HG03139 (cell line): ENCODE data around the gene HHIPL1.

Source experiments
- ATAC-seq: cut with Tn5 transposase; IDR thresholded peaks from one replicate; pipeline ENCODE4 v1.9.1; 2021; ENCODE audit not compliant: unreplicated experiment

The HHIPL1 gene

GRCh38 chr14:99686557-99687283 lies 41.8 kb downstream of the HHIPL1 start:
- no peak for ATAC-seq

GRCh38 chr14:99687284-99688209 lies 42.6 kb downstream of the HHIPL1 start:
- ATAC-seq = no peak

- ATAC-seq = no peak
Measured at GRCh38 chr14:99688210-99688581, 43.3 kb downstream of the HHIPL1 start.

GRCh38 chr14:99688629-99689028 lies 43.7 kb downstream of the HHIPL1 start:
- no peak for ATAC-seq

GRCh38 chr14:99689266-99690236 lies 44.6 kb downstream of the HHIPL1 start:
- no peak for ATAC-seq

- no peak for ATAC-seq
Measured at GRCh38 chr14:99690636-99691035, 45.7 kb downstream of the HHIPL1 start.

- ATAC-seq = no peak
Measured at GRCh38 chr14:99691111-99691885, 46.4 kb downstream of the HHIPL1 start.

GRCh38 chr14:99693918-99694317 lies 49.0 kb downstream of the HHIPL1 start:
- ATAC-seq = no peak

GRCh38 chr14:99696929-99697328 lies 52.0 kb downstream of the HHIPL1 start:
- ATAC-seq = no peak

GRCh38 chr14:99698236-99698635 lies 53.3 kb downstream of the HHIPL1 start:
- ATAC-seq = no peak

GRCh38 chr14:99698642-99699041 lies 53.7 kb downstream of the HHIPL1 start:
- ATAC-seq = no peak

GRCh38 chr14:99699085-99699760 lies 54.3 kb downstream of the HHIPL1 start:
- no peak for ATAC-seq

GRCh38 chr14:99699861-99700260 lies 54.9 kb downstream of the HHIPL1 start:
- no peak for ATAC-seq

- no peak for ATAC-seq
Measured at GRCh38 chr14:99700379-99700778, 55.5 kb downstream of the HHIPL1 start.

- ATAC-seq = no peak
Measured at GRCh38 chr14:99701260-99701659, 56.3 kb downstream of the HHIPL1 start.

GRCh38 chr14:99702115-99702514 lies 57.2 kb downstream of the HHIPL1 start:
- no peak for ATAC-seq

- ATAC-seq = no peak
Measured at GRCh38 chr14:99703381-99703780, 58.5 kb downstream of the HHIPL1 start.

- no peak for ATAC-seq
Measured at GRCh38 chr14:99704037-99704436, 59.1 kb downstream of the HHIPL1 start.

- ATAC-seq = no peak
Measured at GRCh38 chr14:99706107-99706900, 61.4 kb downstream of the HHIPL1 start.
